Measurements from ENCODE around the gene PLD1. TPM values are rescaled to one million over a fixed set of nuclear protein-coding genes. Genes with fewer than 3 reads are reported as not detected.
"Not testable (repeated sequence)": the region's sequence is repeated elsewhere in the genome, so short reads cannot be mapped to it uniquely, and the experiment has no call there.

PLD1 gene
- total RNA-seq, 1 donor from 2014 or later: 74.3 TPM

DNA sequence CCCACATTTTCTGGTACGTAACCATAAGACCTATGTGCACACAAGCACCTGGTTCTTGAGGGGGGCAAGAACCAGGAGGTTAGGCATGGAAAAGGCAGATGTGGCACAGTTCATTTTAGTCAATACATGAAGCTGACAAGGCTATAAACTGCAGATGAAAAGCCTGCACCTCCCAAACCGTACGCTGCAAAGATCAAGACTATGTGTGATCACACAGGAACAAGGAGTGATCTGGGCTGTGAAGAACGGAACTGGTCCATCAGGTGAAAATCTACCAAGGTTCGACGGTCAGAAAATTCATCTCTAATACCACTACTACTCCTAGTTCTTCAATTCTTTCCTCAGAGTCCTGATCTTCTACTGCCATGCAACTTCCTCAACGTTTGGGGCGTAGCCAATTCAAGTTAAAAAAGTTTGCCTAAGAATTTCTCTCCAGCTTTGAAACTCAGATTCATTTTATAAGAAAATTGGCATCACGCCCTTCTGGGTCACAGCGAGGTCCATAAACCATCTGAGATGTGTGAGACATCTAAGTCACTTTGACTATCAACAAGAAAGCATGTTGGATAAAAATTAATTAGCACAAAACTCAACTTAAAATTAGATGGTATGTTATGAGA, 41.9 kb downstream of the PLD1 start:
- ATAC-seq: no peak

DNA sequence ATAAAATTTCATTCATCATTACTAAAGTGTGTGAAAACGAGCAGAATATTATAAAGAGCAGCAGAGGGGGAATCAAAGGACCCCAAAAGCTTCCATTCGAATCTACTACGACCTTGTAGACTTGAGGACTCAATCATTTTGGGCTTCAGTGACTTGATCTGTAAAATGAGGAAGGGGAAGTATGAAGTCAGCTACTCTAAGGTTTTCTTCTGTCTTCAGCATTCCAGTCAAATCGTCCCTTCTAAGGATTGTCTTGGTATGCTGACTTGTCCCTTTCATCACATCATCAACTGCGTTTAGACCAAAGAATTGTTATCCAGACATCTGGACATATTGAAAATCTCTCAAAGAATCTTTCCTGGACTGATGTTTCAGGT, 44.8 kb downstream of the PLD1 start:
- no peak for ATAC-seq

- no peak for ATAC-seq
These were observed 46.9 kb downstream of the PLD1 start for GRCh38 chr3:171763392-171763791.

DNA sequence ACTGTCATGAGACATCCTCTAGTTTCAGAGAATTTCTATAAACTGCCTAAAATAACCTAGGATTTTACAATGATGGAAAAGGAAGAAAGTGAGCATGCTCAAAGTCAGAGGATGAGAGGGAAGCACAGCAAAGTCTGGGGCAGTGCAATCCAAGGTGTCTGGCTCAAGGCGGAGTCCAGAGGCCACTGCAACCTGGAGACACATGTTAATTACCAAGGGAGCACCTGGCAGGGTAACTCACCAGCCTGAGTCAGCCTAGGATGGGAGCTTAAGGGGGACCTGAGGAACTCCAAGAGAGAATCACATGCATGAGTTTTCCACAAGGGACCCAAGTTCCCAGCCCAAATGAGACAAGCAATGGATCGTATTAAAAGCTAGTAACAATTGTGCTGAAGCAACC, 49.8 kb downstream of the PLD1 start:
- ATAC-seq: peak; percentile 32

GRCh38 chr3:171758109-171758508, 52.2 kb downstream of the PLD1 start:
- ATAC-seq: no peak

DNA sequence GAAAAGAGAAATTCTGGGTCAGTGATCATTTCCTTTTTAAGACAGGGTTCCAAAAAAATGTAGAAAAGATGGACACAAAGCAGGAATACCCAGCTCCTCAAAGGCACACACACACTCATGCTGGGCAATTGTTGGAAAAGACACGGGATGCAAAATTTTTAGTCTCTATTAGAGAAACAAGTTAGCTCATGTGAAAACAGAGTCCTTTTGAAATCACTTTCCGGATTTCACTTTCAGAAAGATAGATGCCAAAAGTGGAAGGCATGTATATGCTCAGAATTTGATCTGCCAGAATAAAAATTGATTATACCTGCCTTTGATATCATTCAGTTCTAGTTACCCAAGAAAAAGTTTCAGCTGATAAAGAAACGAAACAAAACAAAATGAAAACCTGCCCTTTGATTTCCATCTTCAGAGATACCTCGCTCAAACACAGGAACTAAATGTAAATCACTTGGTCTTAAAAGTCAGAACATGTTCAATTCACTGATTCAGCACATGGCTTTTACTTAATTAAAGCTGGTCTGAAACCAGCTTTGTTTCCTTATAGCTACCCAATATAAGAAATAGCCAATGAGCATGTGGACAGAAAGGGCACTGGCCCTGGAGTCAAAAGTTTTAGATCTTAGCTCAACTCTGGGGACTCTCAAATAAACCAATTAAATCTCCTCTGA, 52.8 kb downstream of the PLD1 start:
- ATAC-seq: no peak

DNA sequence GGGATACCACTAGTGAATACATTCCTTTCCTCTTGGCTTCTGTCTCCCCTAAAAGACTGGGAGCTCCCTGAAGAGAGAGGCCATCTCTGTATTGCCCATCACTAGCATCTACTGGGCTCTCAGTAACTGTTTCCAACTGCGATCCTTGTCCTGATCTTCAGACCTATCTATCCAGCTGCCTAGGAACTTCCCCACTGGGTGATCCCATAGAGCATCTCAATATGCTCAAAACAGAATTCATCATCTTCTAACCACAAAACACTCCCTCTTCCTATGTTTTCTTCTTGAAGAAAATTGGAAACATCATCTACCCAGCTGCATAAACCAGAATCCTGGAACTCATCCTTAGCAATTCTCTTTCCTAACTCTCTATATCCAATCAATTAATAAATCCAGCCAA, 54.6 kb downstream of the PLD1 start:
- no peak for ATAC-seq

GRCh38 chr3:171755015-171755589, 55.2 kb downstream of the PLD1 start:
- no peak for ATAC-seq

- peak; percentile 69 for ATAC-seq
These were observed 56.4 kb downstream of the PLD1 start for GRCh38 chr3:171753665-171754408.

GRCh38 chr3:171753025-171753472, 57.2 kb downstream of the PLD1 start:
- ATAC-seq: peak; percentile 97

DNA sequence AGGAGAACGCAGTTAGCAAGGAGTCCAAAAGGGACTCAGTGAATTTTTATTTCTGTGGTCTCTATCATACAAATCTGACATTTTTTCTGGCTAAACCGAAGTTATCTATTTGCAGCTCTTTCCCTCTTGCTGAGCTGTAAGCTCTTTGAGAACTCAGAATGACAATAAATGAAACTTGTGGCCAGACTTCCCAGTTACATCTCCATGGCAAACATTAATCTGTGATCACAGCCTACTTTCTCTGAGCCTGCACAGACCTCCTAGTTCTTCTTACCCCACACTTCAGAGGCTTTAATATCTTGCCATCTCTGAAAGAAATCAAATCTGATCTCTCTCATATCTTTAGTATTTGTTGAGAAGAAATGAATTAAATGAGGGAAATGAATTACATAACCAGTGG, 58.0 kb downstream of the PLD1 start:
- no peak for ATAC-seq

GRCh38 chr3:171749124-171749523, 61.2 kb downstream of the PLD1 start:
- ATAC-seq: no peak

GRCh38 chr3:171748064-171748924, 62.0 kb downstream of the PLD1 start:
- no peak for ATAC-seq

DNA sequence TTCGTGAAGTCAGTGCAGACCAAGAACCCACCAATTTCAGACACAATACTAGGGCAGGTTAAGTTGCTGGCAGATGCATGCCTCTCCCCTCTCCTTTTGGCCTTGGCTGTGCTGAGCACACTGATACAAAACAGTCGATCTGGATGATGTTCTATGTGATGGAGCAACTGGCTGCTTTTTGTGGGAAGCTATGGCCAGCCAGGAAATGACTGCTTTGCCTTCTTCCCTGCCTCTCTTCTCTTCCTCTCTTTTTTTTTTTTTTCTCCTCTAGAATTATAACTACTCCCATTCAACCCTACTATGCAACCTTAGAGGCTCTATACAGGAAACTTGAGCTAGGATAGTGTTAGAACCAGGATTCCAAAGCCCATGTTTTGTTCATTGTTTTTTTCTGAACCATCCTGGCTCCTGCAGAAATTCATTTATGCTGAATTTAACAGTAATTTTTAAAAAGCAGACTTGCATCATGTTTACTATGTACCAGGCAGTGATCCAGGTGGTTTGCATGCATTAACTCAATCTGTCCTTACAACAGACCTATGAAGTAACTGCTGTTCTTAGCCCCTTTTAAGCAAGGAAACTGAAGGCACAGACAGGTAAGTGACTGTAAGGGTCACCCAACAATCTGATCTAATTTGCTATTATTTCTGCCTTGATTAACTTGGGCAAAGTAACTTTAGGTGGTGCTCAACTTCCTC, 62.9 kb downstream of the PLD1 start:
- ATAC-seq: no peak

DNA sequence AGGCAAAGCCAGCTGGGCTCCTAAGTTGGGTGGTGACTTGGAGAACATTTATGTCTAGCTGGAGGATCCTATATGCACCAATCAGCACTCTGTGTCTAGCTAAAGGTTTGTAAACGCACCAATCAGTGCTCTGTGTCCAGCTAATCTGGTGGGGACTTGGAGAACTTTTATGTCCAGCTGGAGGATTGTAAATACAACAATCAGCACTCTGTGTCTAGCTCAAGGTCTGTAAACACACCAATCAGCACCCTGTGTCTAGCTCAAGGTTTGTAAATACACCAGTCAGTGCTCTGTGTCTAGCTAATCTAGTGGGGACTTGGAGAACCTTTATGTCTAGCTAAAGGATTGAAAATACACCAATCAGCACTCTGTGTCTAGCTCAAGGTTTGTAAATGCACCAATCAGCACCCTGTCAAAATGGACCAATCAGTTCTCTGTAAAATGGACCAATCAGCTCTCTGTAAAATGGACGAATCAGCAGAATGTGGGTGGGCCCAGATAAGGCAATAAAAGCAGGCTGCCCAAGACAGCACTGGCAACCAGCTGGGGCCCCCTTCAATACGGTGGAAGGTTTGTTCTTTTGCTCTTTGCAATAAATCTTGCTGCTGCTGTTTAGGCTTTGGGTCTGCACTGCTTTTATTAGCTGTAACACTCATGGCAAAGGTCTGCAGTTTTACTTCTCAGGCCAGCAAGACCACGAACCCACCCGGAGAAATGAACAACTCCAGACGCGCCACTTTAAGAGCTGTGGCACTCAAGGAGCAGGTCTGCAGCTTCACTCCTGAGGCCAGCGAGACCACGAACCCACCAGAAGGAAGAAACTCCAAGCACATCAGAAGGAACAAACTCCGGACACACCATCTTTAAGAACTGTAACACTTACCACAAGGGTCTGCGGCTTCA, 63.7 kb downstream of the PLD1 start:
- not testable (repeated sequence) for ATAC-seq

DNA sequence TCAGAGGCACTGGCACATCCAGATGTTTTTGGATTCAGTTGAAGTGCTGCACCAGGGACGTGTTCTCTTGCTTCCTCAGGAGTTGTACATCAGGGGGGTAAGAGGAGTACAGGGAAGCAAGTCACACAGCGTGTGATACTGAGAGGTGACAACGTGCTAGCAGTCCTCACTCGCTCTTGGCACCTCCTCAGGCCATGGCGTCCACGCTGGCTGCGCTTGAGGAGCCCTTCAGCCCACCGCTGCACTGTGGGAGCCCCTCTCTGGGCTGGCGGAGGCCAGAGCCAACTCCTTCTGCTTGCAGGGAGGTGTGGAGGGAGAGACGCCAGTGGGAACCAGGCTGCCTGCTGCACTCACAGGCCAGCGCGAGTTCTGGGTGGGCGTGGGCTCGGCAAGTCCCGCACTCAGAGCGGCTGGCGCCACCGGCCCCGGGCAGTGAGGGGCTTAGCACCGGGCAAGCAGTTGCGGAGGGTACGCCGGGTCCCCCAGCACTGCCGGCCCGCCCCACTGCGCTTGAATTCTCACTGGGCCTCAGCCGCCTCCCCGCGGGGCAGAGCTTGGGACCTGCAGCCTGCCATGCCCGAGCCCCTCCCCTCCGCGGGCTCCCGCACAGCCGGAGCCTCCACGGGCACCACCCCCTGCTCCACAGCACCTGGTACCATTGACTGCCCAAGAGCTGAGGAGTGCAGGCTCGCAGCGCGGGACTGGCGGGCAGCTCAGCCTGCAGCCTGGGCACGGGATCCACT, 64.5 kb downstream of the PLD1 start:
- no peak for ATAC-seq

- ATAC-seq: peak; percentile 13
These were observed 66.0 kb downstream of the PLD1 start for GRCh38 chr3:171744158-171744741.

DNA sequence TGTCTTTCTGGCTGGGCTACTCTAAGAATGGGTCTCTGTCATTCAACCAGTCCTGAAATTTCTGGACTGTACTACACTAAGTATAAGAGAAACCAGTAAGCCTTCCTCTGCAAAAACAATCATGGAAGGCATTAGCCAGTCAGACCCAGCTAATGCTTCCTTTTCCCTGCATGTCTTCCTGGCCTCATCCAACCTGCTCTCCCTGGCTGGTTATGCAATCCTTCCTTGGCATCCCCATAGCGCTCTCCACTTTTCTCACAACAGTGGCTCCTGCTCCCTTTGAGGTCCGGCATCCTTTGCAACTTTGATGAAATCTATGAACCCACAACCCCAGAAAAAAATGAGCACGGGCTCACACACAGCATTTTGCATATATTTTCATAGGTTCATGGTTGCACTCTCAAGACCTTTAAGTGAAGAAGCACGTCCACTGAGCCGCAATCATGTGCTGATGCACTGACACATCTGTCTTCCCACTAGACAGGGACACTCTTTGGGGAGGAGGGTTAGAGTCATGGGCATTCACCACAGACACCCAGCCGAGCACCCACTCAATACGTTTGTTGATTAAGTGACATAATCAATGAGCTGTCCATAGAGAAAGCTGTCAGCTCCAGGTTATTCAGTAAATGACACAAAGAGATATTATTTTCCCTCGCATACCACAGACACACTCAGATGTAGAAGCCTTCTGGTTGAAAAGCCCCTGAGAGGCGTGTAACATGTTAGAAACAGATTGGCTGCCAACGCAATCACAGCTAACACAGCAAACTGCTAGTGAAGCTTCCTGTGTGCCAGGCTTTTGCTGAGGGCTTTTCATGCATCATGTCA, 66.7 kb downstream of the PLD1 start:
- peak; percentile 64 for ATAC-seq

GRCh38 chr3:171741377-171741776, 68.9 kb downstream of the PLD1 start:
- ATAC-seq: no peak

Data from esophagus mucosa (tissue), 1 donor.